GM18505 (cell line): ENCODE measurements around the gene RAB36.

Experiments
- ATAC-seq: cut with Tn5 transposase; IDR thresholded peaks from one replicate; pipeline ENCODE4 v1.9.1; 2021; ENCODE audit not compliant: unreplicated experiment
- POLR2A ChIP-seq: IDR thresholded peaks from 4 replicates; pipeline ENCODE4 v1.6.1; 2011; ENCODE audit warnings: borderline replicate concordance; ENCODE audit not compliant: insufficient read depth, insufficient read length; ENCODE audit errors: extremely low read depth

RAB36 gene

GRCh38 chr22:23179381-23180299 lies 34.4 kb downstream of the RAB36 start:
- TF ChIP-seq POLR2A, result no peak
- ATAC-seq, result no peak

DNA sequence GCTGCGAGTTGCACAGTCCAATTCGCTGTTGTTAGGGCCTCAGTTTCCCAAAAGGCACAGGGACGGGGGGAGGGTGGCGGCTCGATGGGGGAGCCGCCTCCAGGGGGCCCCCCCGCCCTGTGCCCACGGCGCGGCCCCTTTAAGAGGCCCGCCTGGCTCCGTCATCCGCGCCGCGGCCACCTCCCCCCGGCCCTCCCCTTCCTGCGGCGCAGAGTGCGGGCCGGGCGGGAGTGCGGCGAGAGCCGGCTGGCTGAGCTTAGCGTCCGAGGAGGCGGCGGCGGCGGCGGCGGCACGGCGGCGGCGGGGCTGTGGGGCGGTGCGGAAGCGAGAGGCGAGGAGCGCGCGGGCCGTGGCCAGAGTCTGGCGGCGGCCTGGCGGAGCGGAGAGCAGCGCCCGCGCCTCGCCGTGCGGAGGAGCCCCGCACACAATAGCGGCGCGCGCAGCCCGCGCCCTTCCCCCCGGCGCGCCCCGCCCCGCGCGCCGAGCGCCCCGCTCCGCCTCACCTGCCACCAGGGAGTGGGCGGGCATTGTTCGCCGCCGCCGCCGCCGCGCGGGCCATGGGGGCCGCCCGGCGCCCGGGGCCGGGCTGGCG lies 35.1 kb downstream of the RAB36 start, which contains the start of gene BCR:
Gene BCR (plus strand): TSS at position 209 of the 592 bp plus-strand sequence. CDS start 452 bp downstream, outside the sequence.
- ATAC-seq, result peak; percentile 45
- TF ChIP-seq POLR2A, result peak; percentile 49

GRCh38 chr22:23180893-23181720 lies 35.8 kb downstream of the RAB36 start:
- peak; percentile 7 for ATAC-seq
- TF ChIP-seq POLR2A, result no peak

- ATAC-seq, result no peak
- no peak for TF ChIP-seq POLR2A
Measured at GRCh38 chr22:23181721-23182308, 36.5 kb downstream of the RAB36 start.

- TF ChIP-seq POLR2A, result peak; percentile 39
- no peak for ATAC-seq
Measured at GRCh38 chr22:23182309-23183060, 37.2 kb downstream of the RAB36 start.

- no peak for TF ChIP-seq POLR2A
- no peak for ATAC-seq
Measured at GRCh38 chr22:23183061-23183698, 37.9 kb downstream of the RAB36 start.

DNA sequence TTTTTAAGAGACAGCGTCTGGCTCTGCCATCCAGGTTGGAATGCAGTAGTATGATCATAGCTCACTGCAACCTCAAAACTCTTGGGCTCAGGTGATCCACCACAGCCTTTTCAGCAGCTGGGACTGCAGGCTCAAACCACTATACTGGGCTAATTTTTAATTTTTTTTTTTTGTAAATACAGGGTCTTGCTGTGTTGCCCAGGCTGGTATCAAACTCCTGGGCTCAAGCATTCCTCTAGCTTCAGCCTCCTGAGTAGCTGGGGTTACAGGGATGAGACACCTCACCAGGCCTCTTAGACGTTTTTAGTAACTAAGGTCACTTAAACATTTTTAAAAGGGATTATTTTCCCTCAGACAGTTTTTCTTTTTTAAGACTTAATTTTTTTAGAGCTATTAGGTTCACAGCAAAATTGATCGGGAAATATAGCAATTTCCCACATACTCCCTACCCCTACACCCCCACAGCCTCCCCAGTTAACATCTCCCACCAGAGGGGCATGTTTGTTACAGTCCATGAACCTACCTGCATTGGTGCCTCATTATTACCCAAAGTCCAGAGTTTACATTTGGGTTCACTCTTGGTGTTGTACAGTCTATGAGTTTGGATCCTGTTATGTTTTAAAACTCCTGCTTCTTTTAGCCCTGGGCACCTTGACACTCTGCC lies 39.0 kb downstream of the RAB36 start:
- no peak for ATAC-seq
- TF ChIP-seq POLR2A, result no peak

DNA sequence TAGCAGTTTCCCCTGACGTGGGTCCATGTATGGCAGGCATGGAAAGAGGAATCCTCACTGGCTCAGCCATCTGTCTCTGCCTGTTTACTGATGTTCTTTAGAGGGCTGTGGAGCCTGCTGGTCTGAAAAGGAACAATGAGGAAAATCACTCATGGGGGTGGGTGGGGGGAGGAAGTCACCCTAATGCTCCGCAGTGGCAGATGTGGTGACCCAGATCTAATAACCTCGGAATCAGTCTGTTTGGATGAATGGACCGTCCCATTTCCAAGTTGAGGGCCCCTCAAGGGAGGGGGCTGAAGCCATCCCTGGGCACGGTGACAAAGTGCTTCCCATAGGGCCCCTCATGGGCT lies 39.5 kb downstream of the RAB36 start:
- no peak for ATAC-seq
- TF ChIP-seq POLR2A, result no peak

DNA sequence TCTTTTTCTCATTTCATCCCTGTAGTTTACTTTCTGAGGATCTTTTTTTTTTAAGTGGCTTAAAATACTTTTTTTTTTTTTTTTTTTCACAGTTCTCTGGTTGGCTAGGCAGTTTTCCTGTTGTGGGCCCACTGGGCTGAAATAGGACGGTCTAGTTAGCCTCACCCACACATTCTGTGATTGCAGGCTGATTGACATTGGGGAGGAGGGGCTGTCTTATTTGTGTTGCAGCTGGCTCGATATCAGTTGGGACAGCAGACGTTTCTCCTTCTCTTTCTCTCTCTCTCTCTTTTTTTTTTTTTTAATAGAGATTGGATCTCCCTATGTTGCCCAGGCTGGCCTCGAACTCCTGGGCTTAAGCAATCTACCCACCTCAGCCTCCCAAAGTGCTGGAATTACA lies 41.9 kb downstream of the RAB36 start:
- TF ChIP-seq POLR2A, result no peak
- ATAC-seq, result no peak

DNA sequence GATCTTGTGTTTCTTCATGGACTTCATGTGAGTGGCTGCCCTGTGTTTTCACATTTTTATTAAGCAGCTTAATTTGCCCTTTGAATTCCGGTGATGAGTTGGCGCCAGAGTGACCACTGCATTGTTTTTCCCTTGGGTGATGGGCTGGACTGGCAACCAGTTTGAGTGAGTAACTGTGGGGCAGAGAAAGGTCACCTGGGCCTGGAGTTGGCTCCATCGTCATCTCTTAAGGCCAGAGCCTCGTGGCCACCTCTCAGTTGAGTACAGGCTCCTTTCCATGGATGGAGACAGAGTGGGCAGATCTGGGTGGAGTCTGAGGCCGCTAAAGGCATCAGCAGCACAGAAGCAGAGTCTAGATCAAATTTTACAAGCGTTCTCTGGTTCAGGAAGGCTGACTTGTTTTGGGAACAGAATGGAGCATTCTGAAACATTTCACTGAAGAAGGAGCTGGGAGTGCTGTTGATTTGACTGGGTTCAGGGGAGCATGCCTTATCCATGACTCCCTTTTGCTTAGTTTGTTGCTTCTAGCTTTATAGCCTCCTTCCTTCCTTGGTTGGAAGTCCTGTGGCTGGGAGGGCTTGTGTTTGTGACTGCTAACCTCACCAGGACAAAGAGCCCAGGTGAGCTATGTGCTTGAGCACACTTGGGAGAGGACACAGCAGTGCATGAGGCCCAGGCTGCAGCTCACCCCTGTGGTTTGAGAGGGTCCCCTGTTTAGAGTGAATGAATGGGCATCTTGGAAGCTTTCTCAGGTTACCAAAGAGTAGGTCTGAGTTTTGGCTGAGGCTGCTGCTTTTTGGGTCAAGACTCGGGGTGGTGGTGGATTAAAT lies 42.8 kb downstream of the RAB36 start:
- ATAC-seq, result no peak
- no peak for TF ChIP-seq POLR2A

- ATAC-seq, result no peak
- TF ChIP-seq POLR2A, result no peak
Measured at GRCh38 chr22:23190526-23190925, 45.2 kb downstream of the RAB36 start.

DNA sequence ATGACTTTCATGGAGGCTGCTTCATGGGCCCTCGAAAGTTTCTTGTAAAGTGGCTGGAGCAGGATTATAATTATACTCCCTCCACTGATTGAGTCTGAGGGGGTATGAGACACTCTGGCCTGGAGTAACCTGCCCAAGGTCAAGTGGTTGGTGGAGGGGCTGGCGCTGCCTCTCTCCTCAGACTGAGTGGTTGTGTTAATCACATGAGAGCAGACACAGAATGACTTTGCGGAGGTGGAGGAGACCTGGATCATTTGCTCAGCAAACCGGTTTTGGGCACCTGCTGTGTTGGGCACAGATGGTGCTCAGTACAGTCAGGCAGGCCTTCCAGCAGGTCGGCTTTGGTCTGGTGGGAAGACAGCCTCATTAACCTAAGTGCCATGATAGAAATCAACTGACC lies 46.9 kb downstream of the RAB36 start:
- ATAC-seq, result no peak

More for the DNA sequence above, 46.9 kb downstream of the RAB36 start:
- TF ChIP-seq POLR2A, result no peak
